Renal cortex interstitium (tissue), 15 donors: Measurements from ENCODE around the gene CCDC197. TPM values are rescaled to one million over a fixed set of nuclear protein-coding genes. Genes with fewer than 3 reads are reported as not detected.

ENCODE experiments used
- DNase-seq, 11 donors: peaks; one replicate each; pipeline ENCODE4 v3.0.0-alpha.2; 2013; ENCODE audit warnings: low read depth in 9 of 11, low spot score in 4 of 11; ENCODE audit errors: extremely low read depth in 1 of 11
- long read RNA-seq, 16 experiments: transcript quantifications; one replicate each; lab custom pipeline, GENCODE V29; 2026
- polyA plus RNA-seq, 3 donors: library from polyadenylated mRNA; unstranded; fragments of 120-200 nt; gene quantifications; one replicate each; pipeline ENCODE4 v1.2.1, GENCODE V29; 2013; ENCODE audit not compliant: insufficient read length in 3 of 3

CCDC197 gene
- not detected for polyA plus RNA-seq
- long read RNA-seq, donor 1: 0 reads
- long read RNA-seq, donor 2: 0 reads
- long read RNA-seq, donor 3: 0 reads
- long read RNA-seq, donor 4: 0 reads
- long read RNA-seq, donor 5: 0 reads
- long read RNA-seq, donor 6: 0 reads
- long read RNA-seq, donor 7: 0 reads
- long read RNA-seq, donor 8: 0 reads
- long read RNA-seq, donor 9: 0 reads
- long read RNA-seq, donor 10: 0 reads
- long read RNA-seq, donor 11: 0 reads
- long read RNA-seq, donor 12: 0 reads
- long read RNA-seq, donor 13: 0 reads
- long read RNA-seq, donor 14: 0 reads
- long read RNA-seq, donor 15: 0 reads
- long read RNA-seq, donor 16: 0 reads

GRCh38 chr14:93997082-93997481 lies at the start of gene CCDC197:
TSS of gene CCDC197 (plus strand) at chr14:93997301. CDS start at chr14:93998132, 831 bp downstream.
- DNase-seq: no peak

- DNase-seq: no peak
These were observed 47.5 kb upstream of the CCDC197 start for GRCh38 chr14:93949511-93950075.

DNA sequence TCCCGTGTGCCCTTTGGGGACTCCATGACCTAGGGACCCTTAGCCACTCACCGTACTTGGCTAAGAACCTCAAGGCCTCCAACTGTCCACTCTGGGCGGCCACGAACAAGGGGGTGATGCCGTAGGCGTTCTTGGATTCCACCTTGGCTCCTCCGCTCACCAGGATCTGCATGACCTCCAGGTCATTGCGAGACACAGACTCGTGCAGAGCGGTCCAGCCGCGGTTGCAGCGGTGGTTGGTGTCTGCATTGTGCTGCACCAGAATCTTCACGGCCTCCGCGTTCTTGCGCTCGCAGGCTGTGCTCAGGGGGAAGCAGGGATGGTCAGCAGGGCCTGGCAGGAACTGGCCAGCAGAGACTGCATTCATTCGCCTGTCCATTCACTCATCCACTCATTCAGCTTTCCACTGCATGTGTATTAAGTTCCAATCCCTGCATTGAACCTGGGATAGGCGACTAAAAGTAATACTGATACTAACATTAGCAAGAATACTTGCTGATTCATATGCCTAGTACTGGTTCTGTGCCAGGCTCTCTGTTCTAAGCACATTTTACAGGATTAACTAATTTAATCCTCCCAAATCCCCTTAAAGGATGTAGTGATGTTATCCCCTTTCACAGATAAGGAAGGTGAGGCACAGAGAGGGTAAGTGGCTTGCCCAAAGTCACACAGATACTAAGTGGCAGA lies 46.0 kb upstream of the CCDC197 start:
- DNase-seq: no peak

GRCh38 chr14:93951635-93952540 lies 45.2 kb upstream of the CCDC197 start:
- no peak for DNase-seq

GRCh38 chr14:93952829-93953228 lies 44.3 kb upstream of the CCDC197 start:
- DNase-seq: no peak

GRCh38 chr14:93953263-93953662 lies 43.8 kb upstream of the CCDC197 start:
- DNase-seq: no peak

- no peak for DNase-seq
These were observed 43.2 kb upstream of the CCDC197 start for GRCh38 chr14:93953739-93954515.

DNA sequence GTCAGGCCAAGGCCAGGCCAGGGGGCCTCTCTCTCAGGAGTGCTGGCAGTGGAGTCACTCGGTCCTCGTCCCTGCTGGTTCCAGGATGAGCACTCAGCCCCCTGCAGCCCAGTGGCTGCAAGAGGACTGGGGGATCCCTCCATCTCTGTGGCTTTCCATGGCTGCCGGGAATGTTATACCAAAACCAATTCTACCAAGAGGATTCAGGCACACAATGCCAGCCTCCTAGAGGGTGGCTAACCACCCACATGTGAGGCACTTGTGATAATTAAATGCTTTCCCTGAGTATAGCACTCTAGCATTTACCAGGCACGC lies 42.6 kb upstream of the CCDC197 start:
- DNase-seq: no peak

GRCh38 chr14:93954900-93955849 lies 41.9 kb upstream of the CCDC197 start:
- no peak for DNase-seq

- no peak for DNase-seq
These were observed 41.1 kb upstream of the CCDC197 start for GRCh38 chr14:93955850-93956481.

GRCh38 chr14:93956514-93957332 lies 40.4 kb upstream of the CCDC197 start:
- DNase-seq: no peak

- DNase-seq: no peak
These were observed 39.8 kb upstream of the CCDC197 start for GRCh38 chr14:93957333-93957710.

DNA sequence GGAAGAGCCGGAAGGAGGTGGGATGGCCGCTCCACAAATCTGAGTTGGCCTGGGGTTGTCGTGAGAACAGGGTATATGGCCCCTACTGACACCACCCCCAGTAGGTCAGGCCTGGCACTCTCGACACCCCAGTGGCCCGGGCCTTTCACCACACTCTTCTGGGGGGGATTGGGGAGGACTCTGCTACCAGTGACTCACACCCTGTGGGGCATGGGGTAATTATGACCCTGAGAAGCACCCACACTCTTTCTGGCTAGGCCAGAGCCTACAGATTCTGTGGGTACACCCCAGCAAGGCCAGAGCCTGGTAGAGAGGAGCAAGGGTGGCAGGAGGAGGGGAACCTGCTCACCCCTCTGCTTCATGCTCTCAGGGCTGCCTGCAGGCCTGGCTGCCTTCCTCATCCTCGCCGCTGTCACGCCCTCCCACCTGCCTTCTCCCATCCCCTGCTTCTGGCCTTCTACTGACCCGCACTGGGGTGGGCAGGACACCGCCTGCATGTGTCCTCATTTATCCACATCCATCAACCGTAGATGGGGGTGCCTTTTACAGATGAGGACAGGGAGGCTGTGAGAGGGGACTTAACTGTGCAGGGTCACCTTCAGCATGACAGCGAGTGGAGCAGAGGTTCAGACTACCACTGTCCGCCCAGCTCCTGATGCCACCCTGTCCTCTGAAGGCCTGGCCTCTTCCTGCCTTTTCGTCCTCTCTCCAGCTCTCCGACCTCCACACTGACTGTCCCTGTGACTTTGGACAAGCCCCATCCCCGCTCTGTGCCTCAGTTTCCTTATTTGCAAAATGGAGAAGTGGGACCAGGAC lies 39.1 kb upstream of the CCDC197 start:
- no peak for DNase-seq

- no peak for DNase-seq
These were observed 38.4 kb upstream of the CCDC197 start for GRCh38 chr14:93958567-93959238.
